ENCODE measurements around the gene KAZALD1.

GRCh38 chr10:101041252-101041761 is 20.5 kb upstream of the KAZALD1 start:
- no peak for TF ChIP-seq GATA2 (IDR thresholded peaks at IDR 0.05; ENCODE audit: low read depth, low read length)
- no peak for TF ChIP-seq GATA3 (IDR thresholded peaks at IDR 0.05; ENCODE audit: low read depth, low read length)

All from SH-SY5Y (cell line).